ENCODE results near the gene RTL1.

GRCh38 chr14:100878271-100879146, 25.0 kb downstream of the RTL1 start:
- no peak for TF ChIP-seq REST (IDR thresholded peaks at IDR 0.05; ENCODE audit: insufficient read depth in 1 of 2, low read depth in 2 of 2, low read length in 2 of 2)
- no peak for TF ChIP-seq POLR2AphosphoS5 (IDR thresholded peaks at IDR 0.05; ENCODE audit: low read depth, low read length)
